B cell (primary cell): ENCODE measurements around the gene JARID2.

Experiments used
- EZH2 ChIP-seq: IDR thresholded peaks from 2 replicates; pipeline ENCODE4 v1.6.1; 2012; ENCODE audit warnings: borderline replicate concordance, low read depth, mild to moderate bottlenecking, moderate library complexity, low read length; ENCODE audit not compliant: insufficient read depth, poor library complexity, severe bottlenecking
- TF ChIP-seq, protein P1 (sequence below): fragments of 200-600 bp; IDR thresholded peaks from one replicate; pipeline ENCODE4 v1.8.0; 2022; ENCODE audit warnings: antibody characterized with exemption, mild to moderate bottlenecking

DNA sequence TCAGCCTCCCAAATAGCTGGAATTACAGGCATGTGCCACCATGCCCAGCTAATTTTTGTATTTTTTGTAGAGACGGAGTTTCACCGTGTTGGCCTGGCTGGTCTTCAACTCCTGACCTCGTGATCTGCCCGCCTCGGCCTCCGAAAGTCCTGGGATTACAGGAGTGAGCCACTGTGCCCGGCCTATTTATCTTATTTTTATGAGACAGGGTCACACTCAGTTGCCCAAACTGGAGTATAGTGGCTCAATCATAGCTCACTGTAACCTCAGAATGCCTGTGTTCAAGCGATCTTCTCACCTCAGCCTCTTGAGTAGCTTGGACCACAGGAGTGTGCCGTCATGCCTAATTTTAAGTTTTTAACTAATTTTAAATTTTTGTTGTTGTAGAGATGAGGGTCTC is 114.4 kb downstream of the JARID2 start:
- TF ChIP-seq, protein P1, sequence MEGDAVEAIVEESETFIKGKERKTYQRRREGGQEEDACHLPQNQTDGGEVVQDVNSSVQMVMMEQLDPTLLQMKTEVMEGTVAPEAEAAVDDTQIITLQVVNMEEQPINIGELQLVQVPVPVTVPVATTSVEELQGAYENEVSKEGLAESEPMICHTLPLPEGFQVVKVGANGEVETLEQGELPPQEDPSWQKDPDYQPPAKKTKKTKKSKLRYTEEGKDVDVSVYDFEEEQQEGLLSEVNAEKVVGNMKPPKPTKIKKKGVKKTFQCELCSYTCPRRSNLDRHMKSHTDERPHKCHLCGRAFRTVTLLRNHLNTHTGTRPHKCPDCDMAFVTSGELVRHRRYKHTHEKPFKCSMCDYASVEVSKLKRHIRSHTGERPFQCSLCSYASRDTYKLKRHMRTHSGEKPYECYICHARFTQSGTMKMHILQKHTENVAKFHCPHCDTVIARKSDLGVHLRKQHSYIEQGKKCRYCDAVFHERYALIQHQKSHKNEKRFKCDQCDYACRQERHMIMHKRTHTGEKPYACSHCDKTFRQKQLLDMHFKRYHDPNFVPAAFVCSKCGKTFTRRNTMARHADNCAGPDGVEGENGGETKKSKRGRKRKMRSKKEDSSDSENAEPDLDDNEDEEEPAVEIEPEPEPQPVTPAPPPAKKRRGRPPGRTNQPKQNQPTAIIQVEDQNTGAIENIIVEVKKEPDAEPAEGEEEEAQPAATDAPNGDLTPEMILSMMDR = no peak
- TF ChIP-seq EZH2 = no peak
